ENCODE results near the gene NTM.

The NTM gene

DNA sequence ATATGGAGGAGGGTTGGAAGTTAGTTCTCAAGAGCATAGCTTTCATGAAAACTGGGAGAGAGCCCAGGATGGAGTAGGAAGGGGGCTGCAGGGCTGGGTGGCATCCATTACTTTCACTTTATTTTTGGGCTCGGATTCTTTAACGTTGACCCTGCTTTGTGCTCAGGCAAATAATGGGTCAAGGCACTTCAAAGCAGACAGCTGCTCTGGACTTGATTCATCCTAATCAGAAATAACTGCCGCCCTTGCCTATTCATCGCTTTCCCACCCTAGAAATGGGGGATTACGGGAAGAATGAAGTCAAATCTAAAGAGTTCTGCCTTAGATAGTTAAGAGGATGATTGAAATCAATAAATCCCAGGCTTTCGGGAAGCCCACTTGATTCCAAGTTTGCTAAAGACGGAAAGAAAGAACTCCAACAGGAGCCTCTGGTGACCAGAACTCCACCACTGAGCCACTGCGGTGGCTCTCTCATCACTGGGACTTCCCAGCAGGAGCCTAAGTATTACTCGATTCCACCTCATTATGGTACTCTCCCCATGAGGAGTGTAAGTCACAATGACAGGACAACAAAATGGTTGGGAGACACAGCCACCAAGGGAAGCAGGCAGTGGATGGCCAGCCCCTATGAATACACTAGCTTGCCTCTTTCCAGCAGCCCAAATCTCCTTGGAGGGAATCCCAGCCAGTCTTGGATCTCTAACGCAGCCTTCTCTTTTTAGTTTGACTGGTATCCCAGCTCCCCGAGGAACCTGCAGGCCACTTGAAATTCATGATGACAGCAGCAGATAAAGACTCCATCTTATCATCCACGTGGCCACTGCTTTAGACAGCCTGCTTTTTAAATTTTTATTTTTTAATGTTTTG is 815.5 kb downstream of the NTM start:
- H3K27me3 ChIP-seq (ENCODE audit: control insufficient read depth, insufficient read depth, low read length), result no peaks in the 10 kb centered on the region
- no peaks in the 10 kb centered on the region for H3K36me3 ChIP-seq (ENCODE audit: control insufficient read depth, insufficient read depth, low read length)
- no peaks in the 10 kb centered on the region for H3K4me1 ChIP-seq (ENCODE audit: control insufficient read depth, insufficient read depth, low read length)
- H3K4me3 ChIP-seq (ENCODE audit: low read depth, low read length), result no peak overlapping the region
- no peak overlapping the region for H3K9ac ChIP-seq (ENCODE audit: low read depth, low read length)
- H3K9me3 ChIP-seq (ENCODE audit: control insufficient read depth, insufficient read depth, low read length), result no peaks in the 10 kb centered on the region

GRCh38 chr11:132186699-132187098 is 816.3 kb downstream of the NTM start:
- Histone ChIP-seq H3K9me3 (ENCODE audit: control insufficient read depth, insufficient read depth, low read length) (no peaks in the 10 kb centered on the region), H3K4me3 (ENCODE audit: low read depth, low read length) (no peak overlapping the region), H3K27me3 (ENCODE audit: control insufficient read depth, insufficient read depth, low read length) (no peaks in the 10 kb centered on the region), H3K36me3 (ENCODE audit: control insufficient read depth, insufficient read depth, low read length) (no peaks in the 10 kb centered on the region), H3K9ac (ENCODE audit: low read depth, low read length) (no peak overlapping the region), H3K4me1 (ENCODE audit: control insufficient read depth, insufficient read depth, low read length) (no peaks in the 10 kb centered on the region)

- H3K27me3 ChIP-seq (ENCODE audit: control insufficient read depth, insufficient read depth, low read length), result no peaks in the 10 kb centered on the region
- H3K36me3 ChIP-seq (ENCODE audit: control insufficient read depth, insufficient read depth, low read length), result no peaks in the 10 kb centered on the region
- no peaks in the 10 kb centered on the region for H3K9me3 ChIP-seq (ENCODE audit: control insufficient read depth, insufficient read depth, low read length)
- H3K9ac ChIP-seq (ENCODE audit: low read depth, low read length), result no peak overlapping the region
- H3K4me3 ChIP-seq (ENCODE audit: low read depth, low read length), result no peak overlapping the region
- no peaks in the 10 kb centered on the region for H3K4me1 ChIP-seq (ENCODE audit: control insufficient read depth, insufficient read depth, low read length)
Observed at GRCh38 chr11:132187386-132187785, 817.0 kb downstream of the NTM start.

DNA sequence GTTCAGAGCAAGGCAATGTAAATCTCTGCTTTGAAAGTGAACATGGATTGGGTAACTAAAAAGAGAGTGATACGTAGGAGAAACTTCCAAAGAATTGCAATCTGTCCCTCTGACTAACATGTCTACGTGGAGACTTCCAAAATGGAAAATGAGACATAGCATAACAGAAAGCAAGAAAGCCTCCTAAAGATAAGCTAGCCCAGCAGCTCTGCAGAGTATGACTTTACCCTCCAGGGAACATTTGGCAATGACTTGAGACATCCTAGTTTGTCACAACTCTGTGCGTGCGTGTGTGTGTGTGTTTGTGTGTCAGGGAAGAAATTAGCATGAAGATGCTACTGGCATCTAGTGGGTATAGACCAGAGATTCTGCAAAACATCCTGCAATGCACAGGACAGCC is 817.4 kb downstream of the NTM start:
- Histone ChIP-seq H3K27me3 (ENCODE audit: control insufficient read depth, insufficient read depth, low read length) (no peaks in the 10 kb centered on the region), H3K9ac (ENCODE audit: low read depth, low read length) (no peak overlapping the region), H3K4me1 (ENCODE audit: control insufficient read depth, insufficient read depth, low read length) (no peaks in the 10 kb centered on the region), H3K36me3 (ENCODE audit: control insufficient read depth, insufficient read depth, low read length) (no peaks in the 10 kb centered on the region), H3K9me3 (ENCODE audit: control insufficient read depth, insufficient read depth, low read length) (no peaks in the 10 kb centered on the region), H3K4me3 (ENCODE audit: low read depth, low read length) (no peak overlapping the region)

DNA sequence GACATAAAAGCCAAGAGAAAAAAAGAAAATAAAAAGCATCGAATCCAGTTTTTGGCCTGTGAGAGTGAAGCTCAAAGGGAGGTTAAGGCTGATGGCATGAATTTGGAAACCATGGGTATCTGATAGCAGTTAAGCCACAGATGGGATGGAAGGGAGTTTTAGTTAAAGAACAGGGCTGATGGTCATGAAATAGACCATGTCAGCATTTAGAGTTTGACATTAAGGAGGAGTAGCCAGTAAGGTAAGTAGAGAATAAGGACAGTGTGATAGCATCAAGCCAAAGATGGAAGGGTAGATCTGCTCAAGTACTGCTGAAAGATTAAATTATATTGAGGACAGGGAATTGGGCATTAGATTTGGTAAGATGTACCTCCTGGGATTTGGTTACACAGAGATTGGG is 826.5 kb downstream of the NTM start:
- no peak overlapping the region for H3K9ac ChIP-seq (ENCODE audit: low read depth, low read length)
- H3K9me3 ChIP-seq (ENCODE audit: control insufficient read depth, insufficient read depth, low read length), result no peaks in the 10 kb centered on the region
- H3K4me3 ChIP-seq (ENCODE audit: low read depth, low read length), result no peak overlapping the region
- no peaks in the 10 kb centered on the region for H3K27me3 ChIP-seq (ENCODE audit: control insufficient read depth, insufficient read depth, low read length)
- no peaks in the 10 kb centered on the region for H3K36me3 ChIP-seq (ENCODE audit: control insufficient read depth, insufficient read depth, low read length)
- no peaks in the 10 kb centered on the region for H3K4me1 ChIP-seq (ENCODE audit: control insufficient read depth, insufficient read depth, low read length)

DNA sequence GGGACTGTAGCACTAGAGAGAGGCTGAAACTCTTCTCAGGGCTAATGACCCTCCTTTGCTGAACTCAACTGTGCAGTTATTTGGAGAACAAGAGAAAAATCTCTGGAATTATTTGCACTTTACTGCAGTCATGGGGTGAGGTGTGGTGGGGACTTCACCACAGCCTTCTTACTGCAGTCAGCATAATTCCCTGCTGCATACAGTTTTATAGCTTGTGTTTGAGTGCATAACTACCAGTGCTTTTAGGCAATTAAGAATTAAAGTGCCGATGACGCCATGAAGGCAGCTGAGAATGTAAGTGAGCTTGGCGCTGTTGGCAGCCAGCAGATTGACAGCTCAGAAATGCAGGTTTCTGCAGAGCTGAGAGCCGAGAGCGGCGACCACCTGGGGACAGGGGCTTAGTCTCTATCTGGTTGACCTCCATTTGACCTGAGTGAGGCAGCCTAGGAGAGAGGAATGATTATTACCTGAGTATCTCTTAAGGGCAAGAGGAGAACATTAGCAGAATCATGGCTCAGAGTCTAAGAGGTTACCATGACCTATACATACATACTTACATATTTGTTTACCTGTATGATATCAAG is 830.0 kb downstream of the NTM start:
- no peaks in the 10 kb centered on the region for H3K27me3 ChIP-seq (ENCODE audit: control insufficient read depth, insufficient read depth, low read length)
- no peaks in the 10 kb centered on the region for H3K9me3 ChIP-seq (ENCODE audit: control insufficient read depth, insufficient read depth, low read length)
- H3K9ac ChIP-seq (ENCODE audit: low read depth, low read length), result no peak overlapping the region
- H3K36me3 ChIP-seq (ENCODE audit: control insufficient read depth, insufficient read depth, low read length), result no peaks in the 10 kb centered on the region
- no peak overlapping the region for H3K4me3 ChIP-seq (ENCODE audit: low read depth, low read length)
- H3K4me1 ChIP-seq (ENCODE audit: control insufficient read depth, insufficient read depth, low read length), result no peaks in the 10 kb centered on the region

- H3K4me3 ChIP-seq (ENCODE audit: low read depth, low read length), result no peak overlapping the region
- H3K9ac ChIP-seq (ENCODE audit: low read depth, low read length), result no peak overlapping the region
- H3K4me1 ChIP-seq (ENCODE audit: control insufficient read depth, insufficient read depth, low read length), result no peaks in the 10 kb centered on the region
- H3K27me3 ChIP-seq (ENCODE audit: control insufficient read depth, insufficient read depth, low read length), result no peaks in the 10 kb centered on the region
- H3K9me3 ChIP-seq (ENCODE audit: control insufficient read depth, insufficient read depth, low read length), result peaks cover 2% of the 10 kb centered on the region
- H3K36me3 ChIP-seq (ENCODE audit: control insufficient read depth, insufficient read depth, low read length), result no peaks in the 10 kb centered on the region
Observed at GRCh38 chr11:132202621-132203020, 832.2 kb downstream of the NTM start.

DNA sequence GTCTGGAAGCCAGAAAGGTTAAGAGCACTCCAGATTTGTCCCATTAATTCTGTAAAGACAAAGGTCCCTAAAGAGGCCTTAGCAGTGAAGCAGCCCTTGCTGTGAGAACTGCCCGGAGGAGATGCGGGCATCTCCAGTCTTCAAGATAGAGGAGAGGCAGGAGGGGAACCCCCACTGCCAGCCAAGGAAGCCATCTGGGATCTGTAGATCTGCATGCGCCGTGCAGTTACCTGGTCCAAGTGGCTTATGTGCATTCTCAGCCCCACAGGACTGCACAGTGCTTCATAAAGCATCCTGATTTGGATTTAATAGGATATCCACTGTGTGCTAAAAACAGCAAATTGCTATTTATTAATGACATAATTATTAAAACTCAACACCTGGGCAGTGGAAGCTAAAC is 834.6 kb downstream of the NTM start:
- Histone ChIP-seq H3K9ac (ENCODE audit: low read depth, low read length) (no peak overlapping the region), H3K4me3 (ENCODE audit: low read depth, low read length) (no peak overlapping the region), H3K36me3 (ENCODE audit: control insufficient read depth, insufficient read depth, low read length) (no peaks in the 10 kb centered on the region), H3K4me1 (ENCODE audit: control insufficient read depth, insufficient read depth, low read length) (no peaks in the 10 kb centered on the region), H3K27me3 (ENCODE audit: control insufficient read depth, insufficient read depth, low read length) (no peaks in the 10 kb centered on the region), H3K9me3 (ENCODE audit: control insufficient read depth, insufficient read depth, low read length) (peaks cover 6% of the 10 kb centered on the region)

- Histone ChIP-seq H3K36me3 (ENCODE audit: control insufficient read depth, insufficient read depth, low read length) (no peaks in the 10 kb centered on the region), H3K9ac (ENCODE audit: low read depth, low read length) (no peak overlapping the region), H3K27me3 (ENCODE audit: control insufficient read depth, insufficient read depth, low read length) (no peaks in the 10 kb centered on the region), H3K9me3 (ENCODE audit: control insufficient read depth, insufficient read depth, low read length) (peaks cover 6% of the 10 kb centered on the region), H3K4me3 (ENCODE audit: low read depth, low read length) (no peak overlapping the region), H3K4me1 (ENCODE audit: control insufficient read depth, insufficient read depth, low read length) (no peaks in the 10 kb centered on the region)
Observed at GRCh38 chr11:132205496-132205895, 835.1 kb downstream of the NTM start.

GRCh38 chr11:132206993-132207392 is 836.6 kb downstream of the NTM start:
- Histone ChIP-seq H3K9me3 (ENCODE audit: control insufficient read depth, insufficient read depth, low read length) (peaks cover 6% of the 10 kb centered on the region), H3K9ac (ENCODE audit: low read depth, low read length) (no peak overlapping the region), H3K4me3 (ENCODE audit: low read depth, low read length) (no peak overlapping the region), H3K27me3 (ENCODE audit: control insufficient read depth, insufficient read depth, low read length) (no peaks in the 10 kb centered on the region), H3K36me3 (ENCODE audit: control insufficient read depth, insufficient read depth, low read length) (no peaks in the 10 kb centered on the region), H3K4me1 (ENCODE audit: control insufficient read depth, insufficient read depth, low read length) (no peaks in the 10 kb centered on the region)

DNA sequence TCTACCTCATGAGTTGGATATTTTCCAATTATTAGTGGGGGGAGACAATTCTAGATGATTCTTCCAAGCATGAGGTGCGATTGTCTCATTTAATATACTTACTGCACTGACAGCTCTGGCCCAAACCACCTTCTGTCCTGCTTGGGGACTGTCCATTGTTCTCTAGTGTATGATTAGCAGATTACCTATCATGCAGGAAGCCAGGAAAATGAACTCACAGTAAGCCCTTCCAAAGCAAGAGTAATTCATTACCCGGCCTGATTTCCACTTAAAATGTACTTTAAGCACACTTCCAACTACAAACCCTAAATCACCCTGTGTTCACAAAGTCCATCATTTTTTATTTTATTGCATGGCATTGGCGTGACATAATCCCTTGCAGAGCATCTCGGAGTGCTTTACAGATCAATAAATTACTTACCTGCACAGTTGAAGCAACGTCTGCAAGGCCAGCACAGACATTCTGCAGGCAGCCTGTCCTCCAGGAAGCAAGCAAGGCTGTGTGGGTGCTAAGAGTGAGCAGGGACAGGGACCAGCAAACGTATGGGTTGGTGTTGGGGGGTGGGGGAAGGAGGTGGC is 838.2 kb downstream of the NTM start:
- H3K9ac ChIP-seq (ENCODE audit: low read depth, low read length), result no peak overlapping the region
- no peaks in the 10 kb centered on the region for H3K27me3 ChIP-seq (ENCODE audit: control insufficient read depth, insufficient read depth, low read length)
- H3K9me3 ChIP-seq (ENCODE audit: control insufficient read depth, insufficient read depth, low read length), result peaks cover 6% of the 10 kb centered on the region
- H3K36me3 ChIP-seq (ENCODE audit: control insufficient read depth, insufficient read depth, low read length), result no peaks in the 10 kb centered on the region
- H3K4me1 ChIP-seq (ENCODE audit: control insufficient read depth, insufficient read depth, low read length), result no peaks in the 10 kb centered on the region
- no peak overlapping the region for H3K4me3 ChIP-seq (ENCODE audit: low read depth, low read length)

DNA sequence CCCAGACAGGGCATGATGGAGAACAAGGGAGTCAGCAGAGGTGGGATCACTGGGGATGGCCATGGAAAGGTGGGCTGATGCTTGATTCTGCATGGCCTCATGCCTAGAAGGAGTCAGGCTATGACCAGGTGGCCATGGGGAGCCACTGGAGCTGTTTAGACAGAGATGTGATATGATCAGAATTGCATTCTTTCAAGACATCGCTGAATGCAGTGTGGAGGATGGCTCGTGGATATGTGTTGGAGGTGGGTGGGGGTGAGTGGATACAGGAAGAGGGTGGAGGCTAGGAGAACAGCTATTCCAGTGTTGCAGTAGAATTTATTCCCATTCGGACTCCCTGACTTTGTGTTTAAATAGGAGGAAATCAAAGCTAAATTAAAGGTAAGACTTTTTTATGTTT is 841.1 kb downstream of the NTM start:
- Histone ChIP-seq H3K27me3 (ENCODE audit: control insufficient read depth, insufficient read depth, low read length) (no peaks in the 10 kb centered on the region), H3K9me3 (ENCODE audit: control insufficient read depth, insufficient read depth, low read length) (peaks cover 6% of the 10 kb centered on the region), H3K36me3 (ENCODE audit: control insufficient read depth, insufficient read depth, low read length) (no peaks in the 10 kb centered on the region), H3K4me1 (ENCODE audit: control insufficient read depth, insufficient read depth, low read length) (no peaks in the 10 kb centered on the region), H3K9ac (ENCODE audit: low read depth, low read length) (no peak overlapping the region), H3K4me3 (ENCODE audit: low read depth, low read length) (no peak overlapping the region)
